Activated gamma-delta T cell (primary cell): ENCODE data around the gene LAMA1.
"Not testable (repeated sequence)": the region's sequence is repeated elsewhere in the genome, so short reads cannot be mapped to it uniquely, and the experiment has no call there.

ENCODE experiments used
- DNase-seq: peaks from one replicate; lab custom pipeline; 2025; lab: John Stamatoyannopoulos, UW
- total RNA-seq, 2 donors: gene quantifications; one replicate each; lab custom pipeline; 2026; lab: John Stamatoyannopoulos, UW

LAMA1 gene
- total RNA-seq = 0.10 to 0.31 reads per million in 2 donors

DNA sequence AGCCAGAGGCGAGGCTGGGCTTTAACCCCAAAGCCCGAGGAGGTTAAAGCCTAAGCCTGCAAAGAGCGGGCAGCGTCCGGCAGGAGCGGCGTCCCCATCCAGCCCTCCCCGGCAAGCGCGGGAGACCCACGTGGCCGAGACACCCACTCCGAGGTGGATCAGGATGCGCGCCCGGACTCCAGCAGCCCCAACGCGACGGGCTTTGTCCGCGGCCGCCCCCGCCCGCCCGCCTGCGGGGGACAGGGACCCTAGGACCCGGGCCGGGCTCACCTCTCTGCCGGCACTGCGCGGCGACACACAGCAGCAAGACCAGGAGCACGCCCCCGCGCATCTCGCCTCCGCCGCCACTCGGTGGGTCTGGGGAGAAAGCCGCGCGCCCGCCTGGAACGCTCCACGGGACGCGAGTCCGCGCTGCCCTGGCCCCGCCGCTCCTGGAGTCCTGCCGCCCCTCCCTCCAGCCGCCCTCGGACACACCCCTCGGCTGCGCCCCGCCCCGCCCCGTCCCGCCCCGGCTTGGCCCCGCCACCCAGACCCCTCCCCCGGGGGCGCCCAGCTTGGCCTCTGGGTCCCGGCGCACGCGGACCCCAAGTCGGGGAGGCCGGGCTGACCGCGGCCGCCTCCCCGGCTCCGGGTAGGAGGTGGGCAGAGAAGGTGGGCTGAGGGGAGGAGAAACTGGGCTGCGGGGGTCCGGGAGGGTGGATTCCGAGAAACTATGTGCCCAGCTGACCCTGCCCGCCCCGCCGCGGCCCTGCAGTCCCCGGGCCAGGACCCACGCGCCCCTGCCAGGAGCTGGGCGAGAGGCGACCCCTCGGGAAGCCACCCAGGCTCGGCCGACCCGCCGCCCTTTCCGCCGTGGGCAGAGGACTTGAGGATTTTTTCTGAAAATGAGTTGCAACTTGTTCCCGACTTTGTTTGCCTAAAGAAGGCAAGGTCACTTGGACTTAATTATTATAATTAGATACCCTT, at the start of gene LAMA1:
TSS of gene LAMA1 (minus strand) at position 408 of the 966 bp plus-strand sequence. CDS start at position 331, 77 bp downstream.
- DNase-seq = peak; percentile 5

DNA sequence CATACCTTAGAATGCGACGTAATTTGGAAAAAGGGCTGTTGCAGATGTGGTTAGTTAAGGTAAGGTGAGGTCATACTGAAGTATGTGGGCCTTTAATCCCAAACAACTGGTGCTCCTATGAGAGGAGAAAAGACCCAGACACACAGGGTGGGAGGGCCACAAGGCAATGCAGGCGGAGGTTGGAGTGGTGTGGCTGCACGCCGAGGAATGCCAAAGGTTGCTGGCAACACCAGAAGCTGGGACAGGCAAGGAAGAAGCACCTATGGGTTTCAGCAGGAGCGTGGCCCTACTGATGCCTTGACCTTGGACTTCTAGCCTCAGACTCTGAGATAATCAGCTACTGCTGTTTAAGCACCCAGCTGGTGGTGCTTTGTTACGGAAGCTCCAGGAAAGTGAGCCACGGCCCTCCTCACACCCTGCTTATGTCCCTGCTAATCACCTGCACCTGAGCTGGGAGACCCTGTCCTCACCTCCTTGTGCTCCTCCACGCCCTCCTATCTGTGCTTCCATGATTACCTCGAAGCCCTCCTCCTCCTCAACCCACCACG, 48.3 kb upstream of the LAMA1 start:
- no peak for DNase-seq

GRCh38 chr18:7164323-7165004, 46.9 kb upstream of the LAMA1 start:
- no peak for DNase-seq

GRCh38 chr18:7158216-7158615, 40.6 kb upstream of the LAMA1 start:
- no peak for DNase-seq

GRCh38 chr18:7157760-7158159, 40.2 kb upstream of the LAMA1 start:
- DNase-seq = no peak

DNA sequence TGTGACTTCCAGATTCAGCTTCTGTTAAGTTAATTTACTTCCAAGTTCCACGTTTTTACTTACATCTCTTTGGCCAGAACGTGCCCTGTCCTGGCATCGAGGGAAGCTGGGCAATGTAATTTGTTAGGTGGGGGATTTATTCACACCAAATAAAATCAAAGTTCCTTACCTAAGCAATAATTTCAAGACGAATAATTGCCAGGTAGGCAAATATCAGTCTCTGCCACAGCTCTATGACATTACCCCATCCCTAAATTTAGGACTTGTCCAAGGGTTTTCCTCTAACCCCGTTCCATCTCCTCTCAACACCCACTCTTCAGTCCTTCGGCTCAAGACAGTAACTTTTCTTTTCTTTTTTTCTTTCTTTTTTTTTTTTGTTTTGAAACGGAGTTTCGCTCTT, 38.3 kb upstream of the LAMA1 start:
- DNase-seq = no peak

DNA sequence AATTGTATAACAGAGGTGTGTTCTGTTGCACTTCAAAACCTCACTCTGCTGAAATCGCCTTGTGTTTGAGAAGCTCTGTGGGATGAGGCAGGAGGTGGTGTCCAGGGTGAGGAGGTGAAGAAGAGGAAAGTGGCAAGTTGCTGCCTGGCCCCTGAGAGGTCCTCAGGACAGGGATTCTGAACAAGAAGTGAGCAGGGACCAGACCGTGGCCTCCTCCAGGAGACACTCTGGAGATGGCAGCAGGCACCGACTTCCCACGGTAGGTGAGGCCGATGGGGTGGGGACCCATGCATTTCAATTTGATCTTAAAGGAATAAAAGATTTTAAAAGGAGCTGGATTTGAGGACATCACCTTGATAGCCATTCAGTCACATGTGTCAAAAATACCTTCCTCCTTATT, 37.5 kb upstream of the LAMA1 start:
- DNase-seq = no peak

- DNase-seq = no peak
These were observed 34.8 kb upstream of the LAMA1 start for GRCh38 chr18:7152440-7152839.

GRCh38 chr18:7147399-7147798, 29.8 kb upstream of the LAMA1 start:
- no peak for DNase-seq

GRCh38 chr18:7146067-7146466, 28.5 kb upstream of the LAMA1 start:
- no peak for DNase-seq

GRCh38 chr18:7144921-7145320, 27.3 kb upstream of the LAMA1 start:
- not testable (repeated sequence) for DNase-seq

GRCh38 chr18:7141287-7141686, 23.7 kb upstream of the LAMA1 start:
- DNase-seq = no peak

GRCh38 chr18:7139409-7139808, 21.8 kb upstream of the LAMA1 start:
- no peak for DNase-seq

- DNase-seq = no peak
These were observed 15.6 kb upstream of the LAMA1 start for GRCh38 chr18:7133181-7133580.

GRCh38 chr18:7132356-7133150, 15.0 kb upstream of the LAMA1 start:
- DNase-seq = no peak

DNA sequence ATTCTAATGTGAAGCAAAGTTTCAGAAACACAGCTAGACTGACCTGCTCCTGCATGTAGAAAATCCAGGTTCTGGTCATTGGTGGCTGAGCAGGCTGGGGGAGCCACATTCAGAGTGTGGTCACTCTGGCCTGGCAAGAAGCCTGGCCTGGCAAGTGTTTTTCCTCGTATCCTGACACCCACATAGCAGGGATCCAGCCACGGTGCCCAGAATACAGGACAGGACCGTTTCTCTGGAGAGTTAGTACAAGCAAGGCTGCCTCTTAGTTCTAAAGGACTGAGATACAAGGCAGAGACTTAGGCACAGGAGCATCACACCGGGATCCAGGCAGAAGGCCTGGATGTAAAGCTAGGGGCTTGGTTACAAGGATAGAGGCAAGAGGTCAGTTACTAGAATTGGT, 4.8 kb upstream of the LAMA1 start:
- DNase-seq = no peak

- no peak for DNase-seq
These were observed 706 bp downstream of the LAMA1 start for GRCh38 chr18:7116792-7117389.

DNA sequence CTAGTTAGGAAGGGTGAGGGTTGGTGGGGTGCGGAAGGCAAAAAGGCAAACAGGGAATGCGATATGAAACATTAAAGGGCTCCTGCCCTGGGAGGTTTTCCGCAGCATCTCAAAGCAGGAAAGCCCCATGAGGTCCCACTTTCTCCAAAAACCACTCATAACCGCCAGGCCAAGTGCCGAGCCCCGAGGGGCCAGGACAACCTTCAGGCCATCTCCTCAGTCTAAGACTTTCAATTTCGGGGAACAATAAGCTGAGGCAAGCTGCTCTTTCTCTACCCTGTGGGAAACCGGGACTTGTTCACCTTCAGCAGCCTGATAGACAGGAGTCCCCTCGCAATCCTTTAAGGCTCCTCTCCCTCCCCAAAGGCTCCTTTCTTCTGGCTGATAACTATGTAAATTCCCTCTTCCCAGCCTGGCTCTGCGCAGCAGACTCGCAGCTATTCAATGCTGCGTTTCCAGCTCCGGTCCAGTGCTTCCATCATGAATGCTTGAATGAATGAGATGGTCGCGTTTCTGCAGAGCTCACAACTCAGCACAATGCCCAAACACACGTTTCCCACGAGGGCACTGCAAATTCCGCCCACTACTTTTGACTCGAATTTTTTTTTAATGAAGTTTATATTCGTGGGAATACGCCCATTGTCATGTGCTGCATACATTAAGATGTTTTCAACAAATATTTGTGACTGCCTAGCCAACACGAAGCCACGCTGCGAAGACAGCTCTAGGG, 1.4 kb downstream of the LAMA1 start:
- DNase-seq = no peak

- no peak for DNase-seq
These were observed 4.7 kb downstream of the LAMA1 start for GRCh38 chr18:7112936-7113335.

DNA sequence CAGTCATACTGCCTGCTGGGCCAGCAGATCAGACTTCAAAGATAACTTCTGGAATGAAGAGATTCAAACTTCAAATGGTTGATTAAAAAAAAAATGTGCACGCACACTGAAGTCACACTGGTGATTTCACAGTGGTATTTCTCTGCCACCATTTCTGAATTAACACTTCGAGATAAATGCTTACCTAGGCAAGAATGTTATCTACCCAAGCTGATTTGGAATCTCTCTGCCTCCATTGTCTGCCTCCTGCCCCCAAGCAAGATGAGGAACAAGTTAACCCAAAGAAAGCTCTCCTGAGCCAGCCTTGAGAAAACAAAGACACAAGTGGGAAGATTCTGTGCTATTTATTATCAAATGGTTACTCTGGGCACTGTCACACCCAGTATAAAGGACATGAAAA, 6.5 kb downstream of the LAMA1 start:
- DNase-seq = no peak

DNA sequence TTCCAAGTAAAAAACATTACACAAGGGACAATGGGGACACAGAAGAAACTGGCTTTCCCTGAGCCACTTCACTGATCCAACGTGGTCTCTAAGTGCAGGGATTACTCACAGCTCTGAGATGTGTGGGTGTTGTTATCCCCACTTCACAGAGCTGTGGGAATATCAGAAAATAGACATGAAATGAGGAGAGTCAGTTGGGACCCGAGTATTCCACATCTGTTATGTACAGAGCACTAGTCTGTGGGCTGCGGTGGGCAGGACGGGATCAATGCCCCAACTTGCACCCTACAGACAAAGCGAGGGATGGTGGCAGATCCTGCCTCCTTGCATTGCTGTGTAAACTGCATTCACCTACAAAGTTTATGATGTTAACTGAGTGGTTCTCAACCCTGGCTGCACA, 11.7 kb downstream of the LAMA1 start:
- DNase-seq = no peak
